Fibroblast of peridontal ligament (primary cell): ENCODE measurements around the gene HLA-B.
"Not testable (repeated sequence)": the region's sequence is repeated elsewhere in the genome, so short reads cannot be mapped to it uniquely, and the experiment has no call there.

Experiments
- DNase-seq: peaks from one replicate; pipeline ENCODE4 v3.0.0-alpha.2; 2010; ENCODE audit errors: extremely low read depth

Gene HLA-B

DNA sequence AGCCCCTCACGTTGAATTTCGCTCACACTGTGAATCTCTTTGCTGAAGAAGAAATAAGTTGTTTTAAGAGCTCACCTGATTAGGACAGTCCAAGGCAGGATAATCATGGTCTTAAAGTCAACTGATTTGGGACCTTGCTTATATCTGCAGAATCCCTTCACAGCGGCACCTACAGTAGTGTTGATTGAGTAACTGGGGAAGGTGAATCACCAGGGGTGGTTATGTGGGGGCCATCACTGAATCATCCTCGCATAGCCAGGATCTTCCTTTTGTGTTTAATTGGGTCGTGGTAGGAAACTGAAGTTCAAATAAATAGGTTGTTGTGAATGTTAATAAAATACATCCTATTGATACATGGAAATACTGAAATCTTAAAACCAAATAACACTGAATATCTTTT, 26.2 kb upstream of the HLA-B start:
- no peak for DNase-seq

GRCh38 chr6:31381666-31382065, 24.7 kb upstream of the HLA-B start:
- no peak for DNase-seq

GRCh38 chr6:31379850-31380249, 22.9 kb upstream of the HLA-B start:
- no peak for DNase-seq

- no peak for DNase-seq
These were observed 21.7 kb upstream of the HLA-B start for GRCh38 chr6:31378721-31379103.

- no peak for DNase-seq
These were observed 21.2 kb upstream of the HLA-B start for GRCh38 chr6:31378062-31378720.

DNA sequence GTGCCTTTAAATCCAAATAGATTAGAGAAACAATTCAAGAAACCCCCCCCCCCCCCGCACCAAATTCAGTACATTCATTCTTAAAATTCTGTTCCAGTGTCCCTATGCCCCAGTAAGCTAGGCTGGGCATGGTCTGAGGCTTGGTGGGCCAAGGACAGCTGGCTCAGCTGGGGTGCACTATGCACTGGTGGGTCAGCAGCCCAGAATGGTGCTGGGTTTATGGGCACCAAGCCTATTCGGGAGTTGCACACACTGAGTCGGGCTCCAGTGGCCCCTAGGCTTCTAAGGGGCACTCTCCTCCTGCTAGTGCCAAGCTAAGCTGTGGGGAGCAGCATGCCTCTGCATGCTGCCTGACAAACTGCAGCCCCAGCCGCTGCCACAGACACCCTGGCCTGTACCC, 20.1 kb upstream of the HLA-B start:
- no peak for DNase-seq

DNA sequence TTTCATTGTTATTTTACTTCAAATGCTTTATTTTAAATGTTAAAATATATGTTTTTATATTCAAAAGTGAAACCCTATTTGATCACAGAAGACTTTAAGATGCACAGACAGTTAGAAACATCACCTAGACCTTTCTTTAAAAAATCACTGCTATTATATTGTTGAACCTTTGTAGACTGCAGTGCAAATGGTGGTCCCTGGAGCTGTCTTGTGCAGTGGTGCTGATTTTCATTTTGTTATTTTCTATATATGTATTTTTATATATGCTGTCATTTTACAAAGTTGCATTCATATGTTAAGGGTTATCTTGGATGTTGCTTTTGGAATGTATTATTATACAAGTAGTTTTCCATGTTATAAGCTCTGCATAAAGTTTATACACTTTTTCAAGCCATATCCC, 18.7 kb upstream of the HLA-B start:
- DNase-seq = no peak

- DNase-seq = not testable (repeated sequence)
These were observed 17.1 kb upstream of the HLA-B start for GRCh38 chr6:31374118-31374517.

- DNase-seq = no peak
These were observed 11.5 kb upstream of the HLA-B start for GRCh38 chr6:31368461-31368860.

GRCh38 chr6:31366693-31367470, 9.9 kb upstream of the HLA-B start:
- DNase-seq = peak; percentile 87

DNA sequence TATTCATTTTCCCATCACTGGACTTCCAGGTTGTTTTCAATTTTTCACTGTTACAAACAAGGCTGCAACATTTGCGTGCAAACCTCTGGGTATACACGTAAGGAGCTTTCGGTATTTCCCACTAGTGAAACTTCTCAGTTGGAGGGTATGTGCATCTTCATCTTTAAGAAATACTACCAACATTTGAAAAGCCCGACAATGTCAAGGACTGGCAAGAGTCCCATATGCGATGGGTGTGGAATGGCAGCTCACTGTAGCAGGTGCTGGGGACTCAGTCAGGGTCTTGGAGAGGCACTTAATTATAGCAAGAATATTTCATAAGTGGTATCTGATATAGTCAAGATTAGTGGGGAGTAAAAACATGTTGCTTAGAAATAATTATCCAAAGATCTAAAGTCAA, 8.9 kb upstream of the HLA-B start:
- DNase-seq = no peak

DNA sequence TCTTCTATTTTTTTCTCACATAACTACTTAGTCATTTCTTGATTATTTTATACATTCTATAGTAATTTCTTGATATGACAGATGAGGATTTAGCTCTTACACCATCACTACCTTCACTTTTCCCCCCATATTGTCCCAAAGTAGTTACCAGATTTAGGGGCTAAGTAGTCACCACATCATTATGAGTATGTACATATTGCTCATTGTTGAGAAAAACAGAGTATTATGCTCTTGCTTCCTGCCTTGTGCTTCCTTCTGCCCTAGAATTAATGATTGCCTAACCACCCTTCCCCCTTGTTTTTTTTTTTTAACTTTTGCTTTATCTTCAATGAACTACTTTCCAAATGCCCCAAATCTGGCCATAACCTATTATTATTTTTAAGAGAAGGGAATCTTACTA, 6.8 kb upstream of the HLA-B start:
- no peak for DNase-seq

- DNase-seq = no peak
These were observed 5.8 kb upstream of the HLA-B start for GRCh38 chr6:31362751-31363150.

DNA sequence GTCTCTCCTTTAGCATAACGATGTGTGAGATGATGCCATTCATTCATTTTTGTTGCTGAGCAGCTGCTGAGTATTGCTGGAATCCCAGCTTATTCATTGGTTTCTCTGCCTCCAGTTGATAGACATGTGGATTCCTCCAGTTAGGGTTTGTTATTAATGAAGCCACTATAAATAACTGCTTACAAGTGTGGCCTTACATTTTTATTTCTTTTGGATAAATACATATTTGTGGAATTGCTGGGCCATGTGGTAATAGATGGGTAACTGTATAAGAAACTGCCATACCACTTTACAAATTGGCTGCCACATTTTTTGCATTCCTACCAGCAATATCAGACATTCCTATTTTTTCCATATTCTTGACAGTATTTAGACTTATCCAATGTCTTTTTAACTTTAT, 2.6 kb upstream of the HLA-B start:
- DNase-seq = no peak

DNA sequence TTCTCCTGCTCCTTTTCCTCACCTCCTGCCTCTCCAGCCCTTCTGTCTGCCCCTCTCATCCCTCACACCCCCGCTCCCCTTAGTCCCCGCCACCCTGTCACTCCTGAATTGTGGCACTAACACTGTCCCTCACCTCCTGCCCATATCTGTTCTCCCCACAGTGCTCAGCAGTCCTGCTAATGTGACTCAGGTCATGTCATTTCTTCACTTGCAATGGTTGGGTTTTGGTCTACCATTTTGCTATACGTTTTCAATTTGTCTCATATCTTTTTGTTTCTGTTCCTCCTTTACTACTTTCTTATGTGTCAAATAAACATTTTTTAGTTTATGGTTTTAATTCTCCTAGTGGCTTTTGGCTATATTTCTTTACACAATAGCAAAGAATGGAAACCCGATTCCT, 1.3 kb upstream of the HLA-B start:
- DNase-seq = no peak

DNA sequence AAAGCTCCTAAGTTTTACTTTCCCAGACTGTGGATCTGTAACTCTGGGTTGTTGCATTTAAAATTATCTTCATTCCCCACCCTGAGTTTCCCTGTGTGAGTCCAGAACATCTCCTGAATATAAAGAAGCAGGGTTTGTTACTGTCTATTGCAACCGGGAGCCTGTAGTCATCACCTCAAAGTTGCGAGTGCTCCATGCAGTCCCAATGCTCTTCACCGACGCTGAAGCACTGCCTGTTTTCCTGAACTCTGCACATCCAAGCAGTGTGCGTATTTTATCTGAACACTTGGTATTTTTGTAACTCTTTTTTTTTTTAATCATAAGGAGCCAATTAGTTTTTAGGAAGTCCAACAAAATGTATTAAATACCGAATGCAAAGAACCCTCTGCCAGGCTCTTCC, 907 bp upstream of the HLA-B start:
- DNase-seq = no peak

DNA sequence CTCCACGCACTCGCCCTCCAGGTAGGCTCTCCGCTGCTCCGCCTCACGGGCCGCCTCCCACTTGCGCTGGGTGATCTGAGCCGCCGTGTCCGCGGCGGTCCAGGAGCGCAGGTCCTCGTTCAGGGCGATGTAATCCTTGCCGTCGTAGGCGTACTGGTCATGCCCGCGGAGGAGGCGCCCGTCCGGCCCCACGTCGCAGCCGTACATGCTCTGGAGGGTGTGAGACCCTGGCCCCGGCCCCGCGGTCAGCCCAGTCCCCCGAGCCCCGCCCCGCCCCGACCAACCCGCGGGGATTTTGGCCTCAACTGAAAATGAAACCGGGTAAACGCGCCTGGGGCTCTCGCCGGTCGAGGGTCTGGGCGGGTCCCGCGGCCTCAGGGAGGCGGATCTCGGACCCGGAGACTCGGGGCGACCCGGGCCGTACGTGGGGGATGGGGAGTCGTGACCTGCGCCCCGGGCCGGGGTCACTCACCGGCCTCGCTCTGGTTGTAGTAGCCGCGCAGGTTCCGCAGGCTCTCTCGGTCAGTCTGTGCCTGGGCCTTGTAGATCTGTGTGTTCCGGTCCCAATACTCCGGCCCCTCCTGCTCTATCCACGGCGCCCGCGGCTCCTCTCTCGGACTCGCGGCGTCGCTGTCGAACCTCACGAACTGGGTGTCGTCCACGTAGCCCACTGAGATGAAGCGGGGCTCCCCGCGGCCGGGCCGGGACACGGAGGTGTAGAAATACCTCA, 598 bp downstream of the HLA-B start:
- DNase-seq = peak; percentile 35

DNA sequence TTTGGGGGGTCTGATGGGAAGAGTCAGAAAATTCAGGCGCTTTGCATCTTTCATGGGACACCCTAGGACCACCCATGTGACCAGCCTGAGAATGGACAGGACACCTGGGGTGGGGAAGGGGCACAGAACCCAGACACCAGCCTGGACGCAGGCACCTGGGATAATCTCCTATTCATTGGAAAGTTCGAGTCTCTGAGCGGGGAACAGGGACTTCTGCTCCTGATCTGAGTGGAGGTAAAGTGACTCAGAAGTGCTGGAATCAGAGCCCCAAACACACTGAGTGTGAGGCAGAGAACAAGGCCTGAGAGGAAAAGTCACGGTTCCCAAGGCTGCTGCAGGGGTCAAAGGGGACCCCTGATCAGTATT, 1.4 kb downstream of the HLA-B start:
- DNase-seq = no peak

GRCh38 chr6:31354864-31355582, 2.0 kb downstream of the HLA-B start:
- DNase-seq = no peak

DNA sequence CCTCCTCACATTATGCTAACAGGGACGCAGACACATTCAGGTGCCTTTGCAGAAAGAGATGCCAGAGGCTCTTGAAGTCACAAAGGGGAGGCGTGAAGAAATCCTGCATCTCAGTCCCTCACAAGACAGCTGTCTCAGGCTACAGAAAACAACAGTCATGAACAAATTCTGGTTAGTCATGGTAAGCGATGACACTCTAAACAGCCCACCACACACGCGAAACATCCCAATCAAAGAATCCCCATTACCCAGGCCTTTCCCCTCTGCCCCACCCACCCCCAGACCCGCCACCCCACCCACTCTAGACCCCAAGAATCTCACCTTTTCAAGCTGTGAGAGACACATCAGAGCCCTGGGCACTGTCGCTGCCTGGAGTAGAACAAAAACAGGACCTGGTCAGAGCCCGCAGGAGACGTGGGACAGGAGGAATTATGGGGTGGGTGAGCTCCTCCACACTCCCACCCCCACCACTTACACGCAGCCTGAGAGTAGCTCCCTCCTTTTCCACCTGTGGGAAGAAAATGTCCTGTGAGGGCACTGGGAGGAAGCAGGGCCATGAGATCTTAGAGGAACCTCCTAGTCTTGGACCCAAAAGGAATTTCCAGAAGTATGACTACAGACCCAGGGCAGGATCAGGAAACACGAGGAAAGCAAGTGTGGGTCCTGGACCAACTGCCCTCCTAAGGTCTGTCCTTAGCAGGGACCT, 2.7 kb downstream of the HLA-B start:
- no peak for DNase-seq

DNA sequence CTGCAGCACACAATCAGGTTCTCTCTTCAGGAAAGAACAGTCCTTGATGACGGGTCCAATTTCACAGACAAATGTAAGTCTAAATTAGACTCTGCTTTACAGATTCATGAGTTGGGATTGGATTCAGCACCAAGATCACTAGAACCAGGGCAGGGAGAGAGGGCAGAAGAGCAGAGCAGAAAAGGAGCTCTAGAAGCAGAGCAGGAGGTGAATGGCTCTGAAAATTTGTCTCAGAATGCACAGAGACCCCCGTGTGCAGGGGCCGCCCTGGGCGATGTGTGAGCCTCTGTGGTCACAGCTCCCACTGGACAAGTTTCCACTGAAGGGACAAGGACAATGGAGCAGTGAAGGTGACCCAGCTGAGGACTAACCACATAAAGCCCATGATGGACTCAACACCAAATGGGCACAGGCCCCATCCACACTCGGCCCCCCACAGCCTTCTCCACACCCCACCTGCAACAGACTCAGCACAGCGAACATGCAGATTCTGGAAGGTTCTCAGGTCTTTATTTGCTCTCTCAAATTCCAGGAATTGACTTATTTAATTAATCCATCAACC, 3.5 kb downstream of the HLA-B start:
- DNase-seq = no peak
